PC-9 (cell line): ENCODE data around the gene TMEM97. TPM values are rescaled to one million over a fixed set of nuclear protein-coding genes. Genes with fewer than 3 reads are reported as not detected.
"Not testable (repeated sequence)": the region's sequence is repeated elsewhere in the genome, so short reads cannot be mapped to it uniquely, and the experiment has no call there.

Experiments used
- BruUV-seq: library from RNA; stranded (reverse); fragments of 400-500 nt; replicated peaks from 2 replicates; lab custom pipeline; 2021; lab: Mats Ljungman, UMichigan
- CTCF ChIA-PET: fragments of 300-600 bp; sonication (Branson Sonifier 250); formaldehyde crosslinking; loops from one replicate; lab custom pipeline; 2022; ENCODE audit warnings: antibody characterized with exemption; lab: Charles Lee
- POLR2A ChIA-PET: fragments of 300-600 bp; sonication (Branson Sonifier 250); formaldehyde crosslinking; loops from one replicate; lab custom pipeline; 2022; ENCODE audit warnings: antibody characterized with exemption; ENCODE audit not compliant: unreplicated experiment; lab: Charles Lee
- DNase-seq, 2 experiments: peaks; one replicate each; pipeline versions ENCODE4 v3.0.0 to v3.0.0-alpha.2; 2015 to 2022; ENCODE audit warnings: mixed read lengths in 1 of 2
- H2AFZ ChIP-seq: fragments of 200-600 bp; sonication (generic); 2 replicates; pipeline ENCODE4 v1.8.1; 2017; ENCODE audit warnings: antibody characterized with exemption
- H3F3A ChIP-seq: fragments of 200-600 bp; sonication (generic); 2 replicates; pipeline ENCODE4 v1.8.1; 2017; ENCODE audit warnings: antibody characterized with exemption, mild to moderate bottlenecking, low read depth; ENCODE audit not compliant: insufficient read depth
- H3K27ac ChIP-seq: fragments of 200-600 bp; sonication (generic); 2 replicates; pipeline ENCODE4 v1.6.1; 2016; ENCODE audit warnings: mixed run types
- H3K27me3 ChIP-seq: fragments of 200-600 bp; sonication (generic); 2 replicates; pipeline ENCODE4 v1.6.1; 2016; ENCODE audit warnings: low read depth, mixed run types; ENCODE audit not compliant: insufficient read depth
- H3K36me3 ChIP-seq: fragments of 200-600 bp; sonication (generic); 2 replicates; pipeline ENCODE4 v1.6.1; 2016; ENCODE audit warnings: low read depth, mixed run types
- H3K4me1 ChIP-seq: fragments of 200-600 bp; sonication (generic); replicated peaks from 2 replicates; pipeline ENCODE4 v1.6.1; 2016; ENCODE audit warnings: mixed run types; ENCODE audit not compliant: insufficient read depth
- H3K4me2 ChIP-seq: fragments of 200-600 bp; sonication (generic); 2 replicates; pipeline ENCODE4 v1.6.1; 2017; ENCODE audit warnings: mixed run types
- H3K4me3 ChIP-seq: fragments of 200-600 bp; sonication (generic); 2 replicates; pipeline ENCODE4 v1.6.1; 2016; ENCODE audit warnings: mixed run types
- H3K79me2 ChIP-seq: fragments of 200-600 bp; sonication (generic); 2 replicates; pipeline ENCODE4 v1.6.1; 2017; ENCODE audit warnings: low read depth, mixed run types
- H3K9me2 ChIP-seq: fragments of 200-600 bp; sonication (generic); 2 replicates; pipeline ENCODE4 v1.8.1; 2017; ENCODE audit warnings: mild to moderate bottlenecking; ENCODE audit not compliant: insufficient read depth
- H3K9me3 ChIP-seq: fragments of 200-600 bp; sonication (generic); 2 replicates; pipeline ENCODE4 v1.8.1; 2016; ENCODE audit warnings: low read depth; ENCODE audit not compliant: insufficient read depth
- H4K20me1 ChIP-seq: fragments of 200-600 bp; sonication (generic); 2 replicates; pipeline ENCODE4 v1.8.1; 2017; ENCODE audit not compliant: insufficient read depth
- EZH2 ChIP-seq: fragments of 200-600 bp; sonication (generic); IDR thresholded peaks from 2 replicates; pipeline ENCODE4 v1.8.0; 2017; ENCODE audit warnings: antibody characterized with exemption, low read depth
- intact Hi-C: fragments of 100-400 bp; cut with micrococcal nuclease; formaldehyde crosslinking; loops from one replicate; pipeline ENCODE4 v1.10.0; 2022; ENCODE audit not compliant: unreplicated experiment
- total RNA-seq: library from RNA; stranded (reverse); gene quantifications from 2 replicates; pipeline ENCODE4 v1.2.3, GENCODE V29; 2021
- TF ChIP-seq, protein P1 (sequence below): fragments of 200-600 bp; sonication (generic); conservative IDR thresholded peaks from 2 replicates; pipeline ENCODE4 v1.6.1; 2017; ENCODE audit warnings: mixed run types, antibody characterized with exemption, mild to moderate bottlenecking, moderate library complexity

Gene TMEM97
- total RNA-seq, 1 experiment from 2014 or later, result 46.4 TPM

DNA sequence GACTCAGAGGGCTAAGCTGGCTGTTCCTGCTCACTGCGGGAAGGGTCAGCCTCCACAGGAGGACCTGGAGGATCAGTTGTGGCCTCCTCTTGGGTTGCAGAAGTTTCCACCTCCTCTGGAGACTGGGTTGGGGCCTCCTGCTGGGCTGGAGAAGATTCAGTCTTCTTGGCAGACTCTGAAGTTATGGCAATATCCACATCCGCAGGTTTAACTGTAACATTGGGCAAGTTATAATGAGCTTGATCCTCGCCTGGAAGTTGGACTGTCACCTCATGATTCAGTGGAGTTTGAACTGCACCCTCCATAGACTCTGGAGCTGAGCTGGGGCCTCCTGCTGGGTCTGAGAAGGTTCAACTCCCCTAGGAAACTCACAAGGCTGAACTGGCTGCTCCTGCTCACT, 47.6 kb upstream of the TMEM97 start:
- CTCF ChIA-PET, result no interaction called here

DNA sequence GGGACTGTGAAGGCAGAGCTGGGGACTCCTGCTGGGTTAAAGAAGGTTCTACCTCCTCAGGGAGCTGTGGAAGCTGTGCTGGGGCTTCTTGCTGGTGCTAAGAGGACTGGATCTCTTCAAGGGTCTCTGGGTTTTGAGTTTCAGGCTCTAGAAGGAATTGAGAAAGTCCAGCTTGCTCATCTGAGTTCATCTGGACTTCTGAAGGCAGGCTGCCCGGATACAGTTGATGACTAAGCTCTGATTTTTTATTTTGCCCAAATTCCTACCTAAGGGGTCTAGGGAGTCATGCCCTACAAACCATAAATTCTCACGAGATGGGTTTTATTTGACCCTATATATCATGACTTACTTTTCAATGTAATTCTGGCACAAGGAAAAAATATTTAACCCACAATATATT, 46.8 kb upstream of the TMEM97 start:
- no peak overlapping the region for H3K4me2 ChIP-seq
- TF ChIP-seq, protein P1, sequence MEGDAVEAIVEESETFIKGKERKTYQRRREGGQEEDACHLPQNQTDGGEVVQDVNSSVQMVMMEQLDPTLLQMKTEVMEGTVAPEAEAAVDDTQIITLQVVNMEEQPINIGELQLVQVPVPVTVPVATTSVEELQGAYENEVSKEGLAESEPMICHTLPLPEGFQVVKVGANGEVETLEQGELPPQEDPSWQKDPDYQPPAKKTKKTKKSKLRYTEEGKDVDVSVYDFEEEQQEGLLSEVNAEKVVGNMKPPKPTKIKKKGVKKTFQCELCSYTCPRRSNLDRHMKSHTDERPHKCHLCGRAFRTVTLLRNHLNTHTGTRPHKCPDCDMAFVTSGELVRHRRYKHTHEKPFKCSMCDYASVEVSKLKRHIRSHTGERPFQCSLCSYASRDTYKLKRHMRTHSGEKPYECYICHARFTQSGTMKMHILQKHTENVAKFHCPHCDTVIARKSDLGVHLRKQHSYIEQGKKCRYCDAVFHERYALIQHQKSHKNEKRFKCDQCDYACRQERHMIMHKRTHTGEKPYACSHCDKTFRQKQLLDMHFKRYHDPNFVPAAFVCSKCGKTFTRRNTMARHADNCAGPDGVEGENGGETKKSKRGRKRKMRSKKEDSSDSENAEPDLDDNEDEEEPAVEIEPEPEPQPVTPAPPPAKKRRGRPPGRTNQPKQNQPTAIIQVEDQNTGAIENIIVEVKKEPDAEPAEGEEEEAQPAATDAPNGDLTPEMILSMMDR, result no peak
- no peak for TF ChIP-seq EZH2
- no peaks in the 10 kb centered on the region for H3K9me2 ChIP-seq
- no peak overlapping the region for H3K27ac ChIP-seq
- H3F3A ChIP-seq, result no peaks in the 10 kb centered on the region
- no peaks in the 10 kb centered on the region for H3K4me1 ChIP-seq
- no peak overlapping the region for H3K4me3 ChIP-seq
- H3K79me2 ChIP-seq, result no peaks in the 10 kb centered on the region
- intact Hi-C loops, result no loop called here
- no peaks in the 10 kb centered on the region for H4K20me1 ChIP-seq
- no TSS peak for BruUV-seq
- ChIA-PET CTCF (no interaction called here), POLR2A (no interaction called here)
- no peaks in the 10 kb centered on the region for H3K36me3 ChIP-seq
- no peaks in the 10 kb centered on the region for H3K9me3 ChIP-seq
- H3K27me3 ChIP-seq, result peaks cover 54% of the 10 kb centered on the region
- DNase-seq, result no peak
- H2AFZ ChIP-seq, result no peak overlapping the region

More for the DNA sequence above, 47.6 kb upstream of the TMEM97 start:
- peaks cover 54% of the 10 kb centered on the region for H3K27me3 ChIP-seq
- TF ChIP-seq, protein P1, result no peak
- no peak for TF ChIP-seq EZH2
- no peak overlapping the region for H3K27ac ChIP-seq
- no peak overlapping the region for H2AFZ ChIP-seq
- H3F3A ChIP-seq, result no peaks in the 10 kb centered on the region
- no TSS peak for BruUV-seq
- H3K4me2 ChIP-seq, result no peak overlapping the region
- no peaks in the 10 kb centered on the region for H3K9me3 ChIP-seq
- no peak overlapping the region for H3K4me3 ChIP-seq
- intact Hi-C loops, result no loop called here
- no peaks in the 10 kb centered on the region for H3K36me3 ChIP-seq
- H3K4me1 ChIP-seq, result no peaks in the 10 kb centered on the region
- no peaks in the 10 kb centered on the region for H3K79me2 ChIP-seq
- no peaks in the 10 kb centered on the region for H3K9me2 ChIP-seq
- POLR2A ChIA-PET, result no interaction called here
- DNase-seq, result no peak
- H4K20me1 ChIP-seq, result no peaks in the 10 kb centered on the region

DNA sequence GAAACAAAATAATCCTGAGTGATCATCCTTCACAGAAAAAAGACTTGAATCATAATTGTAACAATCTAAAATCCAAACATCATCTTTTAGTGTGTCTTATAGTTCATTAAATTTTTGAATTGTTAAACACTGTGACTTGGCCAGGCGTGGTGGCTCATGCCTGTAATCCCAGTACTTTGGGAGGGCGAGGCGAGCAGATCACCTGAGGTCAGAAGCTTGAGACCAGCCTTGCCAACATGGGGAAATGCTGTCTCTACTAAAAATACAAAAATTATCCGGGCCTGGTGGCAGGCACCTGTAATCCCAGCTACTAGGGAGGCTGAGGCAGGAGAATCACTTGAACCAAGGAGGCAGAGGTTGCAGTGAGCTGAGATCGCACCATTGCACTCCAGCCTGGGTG, 45.7 kb upstream of the TMEM97 start:
- H3K27me3 ChIP-seq, result peaks cover 54% of the 10 kb centered on the region

More for the DNA sequence above, 45.7 kb upstream of the TMEM97 start:
- H3K27ac ChIP-seq, H3K9me2 ChIP-seq, BruUV-seq, DNase-seq, H4K20me1 ChIP-seq, H3K4me2 ChIP-seq, H3K79me2 ChIP-seq, H3F3A ChIP-seq, H2AFZ ChIP-seq, intact Hi-C loops, POLR2A ChIA-PET, H3K9me3 ChIP-seq, H3K4me3 ChIP-seq, H3K36me3 ChIP-seq: not testable (repeated sequence)
- CTCF ChIA-PET, result interaction anchor here (0.7 kb wide), 1 partner anchor 1073 kb away, joined by 3 read pairs; no protein-coding TSS in a partner anchor
- H3K4me1 ChIP-seq, result peaks cover 11% of the 10 kb centered on the region
